ENCODE results near the gene CPSF4L. TPM values are rescaled to one million over a fixed set of nuclear protein-coding genes. Genes with fewer than 3 reads are reported as not detected.

Gene CPSF4L
- polyA plus RNA-seq, 1 experiment: not detected

Other genes with a start within 250 kb of the CPSF4L start
- 18.0 and 19.0 TPM in 2 replicates for gene SLC39A11, start 169.2 kb downstream of the CPSF4L start, polyA plus RNA-seq (2011; rRNA removed)
- 0.11 and 0.15 TPM in 2 replicates for gene SSTR2, start 96.9 kb downstream of the CPSF4L start, polyA plus RNA-seq (2011; rRNA removed)
- 30.2 and 36.9 TPM in 2 replicates for gene COG1, start 68.8 kb downstream of the CPSF4L start, polyA plus RNA-seq (2011; rRNA removed)
- 21.9 and 23.1 TPM in 2 replicates for gene CDC42EP4, start 50.1 kb upstream of the CPSF4L start, polyA plus RNA-seq (2011; rRNA removed)